ENCODE measurements around the gene C12orf76.
A peak's percentile ranks its signal among the peaks of the same experiment; 100 is the strongest.

C12orf76 gene

DNA sequence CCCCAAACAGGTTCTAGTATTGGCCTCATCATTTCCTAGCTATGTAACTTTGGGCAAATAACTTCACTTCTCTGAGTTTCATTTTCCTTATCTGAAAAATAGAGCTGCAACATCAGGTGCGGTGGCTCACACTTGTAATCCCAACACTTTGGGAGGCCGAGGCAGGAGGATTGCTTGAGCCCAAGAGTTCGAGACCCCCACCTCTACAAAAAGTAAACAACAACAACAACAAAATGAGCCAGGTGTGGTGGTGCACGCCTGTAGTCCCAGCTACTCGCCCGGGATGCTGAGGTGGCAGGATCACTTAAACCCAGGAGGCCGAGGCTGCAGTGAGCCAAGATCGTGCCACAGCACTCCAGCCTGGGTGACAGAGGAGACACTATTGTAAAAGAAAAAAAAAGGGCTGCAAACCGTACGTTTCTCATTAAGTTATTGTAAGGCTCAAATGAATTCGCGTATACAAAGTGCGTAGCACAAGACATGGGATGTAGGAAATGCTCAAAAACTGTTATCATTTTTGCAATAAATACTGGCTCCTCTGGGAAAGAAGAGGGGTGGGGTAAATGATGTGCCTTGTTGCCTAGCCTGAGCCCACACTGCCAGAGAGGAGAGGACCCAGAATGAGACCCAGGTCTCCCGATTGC, 903 bp downstream of the C12orf76 start:
- H3K27me3 ChIP-seq (ENCODE audit: control insufficient read depth in 2 of 2, insufficient read depth in 2 of 2, low read length in 2 of 2) = no peaks in the 10 kb centered on the region
- H3K4me1 ChIP-seq (ENCODE audit: control insufficient read depth in 2 of 2, insufficient read depth in 2 of 2, low read length in 2 of 2) = peaks cover 11 to 13% of the 10 kb centered on the region in 2 donors
- H3K4me3 ChIP-seq (ENCODE audit: low read length in 2 of 2) = peak overlapping the region; percentile 81 to 87
- no peaks in the 10 kb centered on the region for H3K9me3 ChIP-seq (ENCODE audit: control insufficient read depth in 2 of 2, low read length in 2 of 2)
- no peak overlapping the region for H3K27ac ChIP-seq (ENCODE audit: low read depth in 2 of 2, low read length in 2 of 2)
- H3K36me3 ChIP-seq (ENCODE audit: control insufficient read depth in 2 of 2, insufficient read depth in 2 of 2, low read length in 2 of 2) = peaks cover 2 to 4% of the 10 kb centered on the region in 2 donors
- H3K9ac ChIP-seq (ENCODE audit: low read depth in 1 of 2, low read length in 2 of 2) = peak overlapping the region; percentile 67 to 78

GRCh38 chr12:110046451-110047187, 1.7 kb downstream of the C12orf76 start:
- Histone ChIP-seq H3K9me3 (ENCODE audit: control insufficient read depth in 2 of 2, low read length in 2 of 2) (no peaks in the 10 kb centered on the region), H3K36me3 (ENCODE audit: control insufficient read depth in 2 of 2, insufficient read depth in 2 of 2, low read length in 2 of 2) (peaks cover 8 to 9% of the 10 kb centered on the region in 2 donors), H3K4me3 (ENCODE audit: low read length in 2 of 2) (no peak overlapping the region), H3K27ac (ENCODE audit: low read depth in 2 of 2, low read length in 2 of 2) (no peak overlapping the region), H3K27me3 (ENCODE audit: control insufficient read depth in 2 of 2, insufficient read depth in 2 of 2, low read length in 2 of 2) (no peaks in the 10 kb centered on the region), H3K4me1 (ENCODE audit: control insufficient read depth in 2 of 2, insufficient read depth in 2 of 2, low read length in 2 of 2) (peaks cover 11 to 13% of the 10 kb centered on the region in 2 donors), H3K9ac (ENCODE audit: low read depth in 1 of 2, low read length in 2 of 2) (no peak overlapping the region)

GRCh38 chr12:110042264-110042663, 6.1 kb downstream of the C12orf76 start:
- Histone ChIP-seq H3K4me3 (ENCODE audit: low read length in 2 of 2) (no peak overlapping the region), H3K9me3 (ENCODE audit: control insufficient read depth in 2 of 2, low read length in 2 of 2) (no peaks in the 10 kb centered on the region), H3K36me3 (ENCODE audit: control insufficient read depth in 2 of 2, insufficient read depth in 2 of 2, low read length in 2 of 2) (peaks cover 13 to 18% of the 10 kb centered on the region in 2 donors), H3K27ac (ENCODE audit: low read depth in 2 of 2, low read length in 2 of 2) (no peak overlapping the region), H3K4me1 (ENCODE audit: control insufficient read depth in 2 of 2, insufficient read depth in 2 of 2, low read length in 2 of 2) (peaks cover 15 to 19% of the 10 kb centered on the region in 2 donors), H3K9ac (ENCODE audit: low read depth in 1 of 2, low read length in 2 of 2) (no peak overlapping the region), H3K27me3 (ENCODE audit: control insufficient read depth in 2 of 2, insufficient read depth in 2 of 2, low read length in 2 of 2) (no peaks in the 10 kb centered on the region)

DNA sequence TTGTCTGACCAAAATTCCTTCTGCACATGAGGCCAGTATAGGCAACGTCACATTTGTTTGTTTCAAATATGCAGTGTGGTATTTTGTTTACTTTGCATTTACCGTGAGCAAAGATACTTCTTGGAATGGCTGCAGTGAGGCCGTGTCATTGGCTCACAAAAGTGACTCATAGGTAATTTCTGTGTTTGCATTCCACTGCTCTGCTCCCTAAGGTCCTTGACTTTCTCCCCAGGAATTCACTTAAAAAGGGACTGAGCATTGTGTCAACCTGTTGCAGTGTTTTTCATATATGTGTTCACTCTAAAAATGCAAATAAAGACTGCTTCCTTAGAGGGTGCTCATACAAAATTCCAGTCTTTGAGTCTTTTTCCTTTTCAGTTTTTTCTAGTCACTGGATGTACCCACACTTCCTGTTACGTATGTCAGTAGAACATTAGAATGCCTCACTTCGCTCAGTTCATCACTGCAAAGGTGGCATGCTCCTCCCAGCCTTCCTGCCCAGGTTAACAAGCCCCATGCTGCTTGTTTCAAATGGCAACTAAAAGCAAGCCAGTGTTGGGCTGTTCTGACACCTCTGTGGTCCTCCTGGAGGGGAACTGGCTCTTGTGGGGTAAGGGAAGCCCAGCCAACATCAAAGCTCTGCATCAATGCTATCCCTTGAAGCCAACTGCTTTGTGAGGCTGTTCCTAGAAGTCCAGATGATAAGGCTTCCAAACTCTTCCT, 9.1 kb downstream of the C12orf76 start:
- Histone ChIP-seq H3K9ac (ENCODE audit: low read depth in 1 of 2, low read length in 2 of 2) (peak overlapping the region; percentile 3 to 10), H3K4me3 (ENCODE audit: low read length in 2 of 2) (peak overlapping the region in 1 of 2 donors; percentile 28), H3K27ac (ENCODE audit: low read depth in 2 of 2, low read length in 2 of 2) (peak overlapping the region; percentile 72 to 73), H3K9me3 (ENCODE audit: control insufficient read depth in 2 of 2, low read length in 2 of 2) (no peaks in the 10 kb centered on the region), H3K4me1 (ENCODE audit: control insufficient read depth in 2 of 2, insufficient read depth in 2 of 2, low read length in 2 of 2) (peaks cover 12 to 15% of the 10 kb centered on the region in 2 donors), H3K36me3 (ENCODE audit: control insufficient read depth in 2 of 2, insufficient read depth in 2 of 2, low read length in 2 of 2) (peaks cover 35 to 41% of the 10 kb centered on the region in 2 donors), H3K27me3 (ENCODE audit: control insufficient read depth in 2 of 2, insufficient read depth in 2 of 2, low read length in 2 of 2) (no peaks in the 10 kb centered on the region)

GRCh38 chr12:110038741-110039084, 9.6 kb downstream of the C12orf76 start:
- Histone ChIP-seq H3K9ac (ENCODE audit: low read depth in 1 of 2, low read length in 2 of 2) (peak overlapping the region in 1 of 2 donors; percentile 3), H3K36me3 (ENCODE audit: control insufficient read depth in 2 of 2, insufficient read depth in 2 of 2, low read length in 2 of 2) (peaks cover 39 to 44% of the 10 kb centered on the region in 2 donors), H3K9me3 (ENCODE audit: control insufficient read depth in 2 of 2, low read length in 2 of 2) (no peaks in the 10 kb centered on the region), H3K4me1 (ENCODE audit: control insufficient read depth in 2 of 2, insufficient read depth in 2 of 2, low read length in 2 of 2) (peaks cover 10 to 15% of the 10 kb centered on the region in 2 donors), H3K27me3 (ENCODE audit: control insufficient read depth in 2 of 2, insufficient read depth in 2 of 2, low read length in 2 of 2) (no peaks in the 10 kb centered on the region), H3K27ac (ENCODE audit: low read depth in 2 of 2, low read length in 2 of 2) (peak overlapping the region; percentile 72 to 73), H3K4me3 (ENCODE audit: low read length in 2 of 2) (no peak overlapping the region)

DNA sequence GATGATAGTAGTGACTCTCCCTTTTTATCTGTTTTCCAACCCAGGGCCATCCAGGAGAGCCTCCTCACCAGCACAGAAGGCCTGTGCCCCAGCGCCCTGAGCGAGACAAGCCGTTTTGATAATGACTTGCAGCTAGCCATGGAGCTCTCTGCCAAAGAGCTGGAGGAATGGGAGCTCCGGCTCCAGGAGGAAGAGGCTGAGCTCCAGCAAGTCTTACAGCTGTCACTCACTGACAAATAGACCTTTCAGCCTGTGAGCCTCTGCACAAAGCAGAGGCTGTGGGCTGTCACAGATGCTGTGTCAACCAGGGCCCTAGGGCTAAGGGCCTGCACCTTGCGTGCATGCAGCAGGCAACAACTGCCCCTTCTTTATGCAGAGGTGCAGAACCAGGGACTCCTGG, 11.0 kb downstream of the C12orf76 start:
- Histone ChIP-seq H3K4me3 (ENCODE audit: low read length in 2 of 2) (no peak overlapping the region), H3K27ac (ENCODE audit: low read depth in 2 of 2, low read length in 2 of 2) (no peak overlapping the region), H3K36me3 (ENCODE audit: control insufficient read depth in 2 of 2, insufficient read depth in 2 of 2, low read length in 2 of 2) (peaks cover 42 to 46% of the 10 kb centered on the region in 2 donors), H3K4me1 (ENCODE audit: control insufficient read depth in 2 of 2, insufficient read depth in 2 of 2, low read length in 2 of 2) (peaks cover 10 to 13% of the 10 kb centered on the region in 2 donors), H3K27me3 (ENCODE audit: control insufficient read depth in 2 of 2, insufficient read depth in 2 of 2, low read length in 2 of 2) (no peaks in the 10 kb centered on the region), H3K9me3 (ENCODE audit: control insufficient read depth in 2 of 2, low read length in 2 of 2) (no peaks in the 10 kb centered on the region), H3K9ac (ENCODE audit: low read depth in 1 of 2, low read length in 2 of 2) (no peak overlapping the region)

- Histone ChIP-seq H3K4me1 (ENCODE audit: control insufficient read depth in 2 of 2, insufficient read depth in 2 of 2, low read length in 2 of 2) (peaks cover 10 to 13% of the 10 kb centered on the region in 2 donors), H3K36me3 (ENCODE audit: control insufficient read depth in 2 of 2, insufficient read depth in 2 of 2, low read length in 2 of 2) (peaks cover 38 to 53% of the 10 kb centered on the region in 2 donors), H3K9ac (ENCODE audit: low read depth in 1 of 2, low read length in 2 of 2) (no peak overlapping the region), H3K27ac (ENCODE audit: low read depth in 2 of 2, low read length in 2 of 2) (no peak overlapping the region), H3K9me3 (ENCODE audit: control insufficient read depth in 2 of 2, low read length in 2 of 2) (no peaks in the 10 kb centered on the region), H3K27me3 (ENCODE audit: control insufficient read depth in 2 of 2, insufficient read depth in 2 of 2, low read length in 2 of 2) (no peaks in the 10 kb centered on the region), H3K4me3 (ENCODE audit: low read length in 2 of 2) (no peak overlapping the region)
Measured at GRCh38 chr12:110035534-110036104, 12.7 kb downstream of the C12orf76 start.

GRCh38 chr12:110033888-110034287, 14.4 kb downstream of the C12orf76 start:
- Histone ChIP-seq H3K27ac (ENCODE audit: low read depth in 2 of 2, low read length in 2 of 2) (no peak overlapping the region), H3K9ac (ENCODE audit: low read depth in 1 of 2, low read length in 2 of 2) (no peak overlapping the region), H3K9me3 (ENCODE audit: control insufficient read depth in 2 of 2, low read length in 2 of 2) (no peaks in the 10 kb centered on the region), H3K27me3 (ENCODE audit: control insufficient read depth in 2 of 2, insufficient read depth in 2 of 2, low read length in 2 of 2) (no peaks in the 10 kb centered on the region), H3K4me1 (ENCODE audit: control insufficient read depth in 2 of 2, insufficient read depth in 2 of 2, low read length in 2 of 2) (peaks cover 2 to 3% of the 10 kb centered on the region in 2 donors), H3K36me3 (ENCODE audit: control insufficient read depth in 2 of 2, insufficient read depth in 2 of 2, low read length in 2 of 2) (peaks cover 48 to 67% of the 10 kb centered on the region in 2 donors), H3K4me3 (ENCODE audit: low read length in 2 of 2) (no peak overlapping the region)

- H3K9ac ChIP-seq (ENCODE audit: low read depth in 1 of 2, low read length in 2 of 2) = no peak overlapping the region
- H3K4me3 ChIP-seq (ENCODE audit: low read length in 2 of 2) = no peak overlapping the region
- no peak overlapping the region for H3K27ac ChIP-seq (ENCODE audit: low read depth in 2 of 2, low read length in 2 of 2)
- H3K9me3 ChIP-seq (ENCODE audit: control insufficient read depth in 2 of 2, low read length in 2 of 2) = no peaks in the 10 kb centered on the region
- H3K4me1 ChIP-seq (ENCODE audit: control insufficient read depth in 2 of 2, insufficient read depth in 2 of 2, low read length in 2 of 2) = no peaks in the 10 kb centered on the region
- H3K36me3 ChIP-seq (ENCODE audit: control insufficient read depth in 2 of 2, insufficient read depth in 2 of 2, low read length in 2 of 2) = peaks cover 49 to 54% of the 10 kb centered on the region in 2 donors
- no peaks in the 10 kb centered on the region for H3K27me3 ChIP-seq (ENCODE audit: control insufficient read depth in 2 of 2, insufficient read depth in 2 of 2, low read length in 2 of 2)
Measured at GRCh38 chr12:110029290-110029815, 19.0 kb downstream of the C12orf76 start.
